Effector memory CD4-positive, alpha-beta T cell (primary cell): ENCODE measurements around the gene BPIFB2.

Source experiments
- DNase-seq, 3 donors: peaks; one replicate each; pipeline ENCODE4 v3.0.0-alpha.2; 2020
- H3K27ac ChIP-seq: 2 replicates; pipeline ENCODE4 v1.7.0; 2013; ENCODE audit warnings: mild to moderate bottlenecking, low read length, moderate library complexity; ENCODE audit not compliant: insufficient read depth, poor library complexity, severe bottlenecking
- H3K27me3 ChIP-seq: replicated peaks from 2 replicates; pipeline ENCODE4 v1.7.0; 2013; ENCODE audit warnings: mild to moderate bottlenecking, low read length; ENCODE audit not compliant: insufficient read depth, control insufficient read depth, poor library complexity, severe bottlenecking
- H3K36me3 ChIP-seq: 2 replicates; pipeline ENCODE4 v1.7.0; 2013; ENCODE audit warnings: mild to moderate bottlenecking, low read length, moderate library complexity; ENCODE audit not compliant: control insufficient read depth, insufficient read depth
- H3K4me1 ChIP-seq: 2 replicates; pipeline ENCODE4 v1.7.0; 2013; ENCODE audit warnings: low read length, mild to moderate bottlenecking; ENCODE audit not compliant: control insufficient read depth, insufficient read depth, poor library complexity, severe bottlenecking
- H3K4me3 ChIP-seq: 2 replicates; pipeline ENCODE4 v1.7.0; 2013; ENCODE audit warnings: low read length, low read depth, mild to moderate bottlenecking; ENCODE audit not compliant: insufficient read depth, poor library complexity, severe bottlenecking
- H3K9me3 ChIP-seq: 2 replicates; pipeline ENCODE4 v1.7.0; 2013; ENCODE audit warnings: mild to moderate bottlenecking, low read length, moderate library complexity; ENCODE audit not compliant: control insufficient read depth

The BPIFB2 gene

DNA sequence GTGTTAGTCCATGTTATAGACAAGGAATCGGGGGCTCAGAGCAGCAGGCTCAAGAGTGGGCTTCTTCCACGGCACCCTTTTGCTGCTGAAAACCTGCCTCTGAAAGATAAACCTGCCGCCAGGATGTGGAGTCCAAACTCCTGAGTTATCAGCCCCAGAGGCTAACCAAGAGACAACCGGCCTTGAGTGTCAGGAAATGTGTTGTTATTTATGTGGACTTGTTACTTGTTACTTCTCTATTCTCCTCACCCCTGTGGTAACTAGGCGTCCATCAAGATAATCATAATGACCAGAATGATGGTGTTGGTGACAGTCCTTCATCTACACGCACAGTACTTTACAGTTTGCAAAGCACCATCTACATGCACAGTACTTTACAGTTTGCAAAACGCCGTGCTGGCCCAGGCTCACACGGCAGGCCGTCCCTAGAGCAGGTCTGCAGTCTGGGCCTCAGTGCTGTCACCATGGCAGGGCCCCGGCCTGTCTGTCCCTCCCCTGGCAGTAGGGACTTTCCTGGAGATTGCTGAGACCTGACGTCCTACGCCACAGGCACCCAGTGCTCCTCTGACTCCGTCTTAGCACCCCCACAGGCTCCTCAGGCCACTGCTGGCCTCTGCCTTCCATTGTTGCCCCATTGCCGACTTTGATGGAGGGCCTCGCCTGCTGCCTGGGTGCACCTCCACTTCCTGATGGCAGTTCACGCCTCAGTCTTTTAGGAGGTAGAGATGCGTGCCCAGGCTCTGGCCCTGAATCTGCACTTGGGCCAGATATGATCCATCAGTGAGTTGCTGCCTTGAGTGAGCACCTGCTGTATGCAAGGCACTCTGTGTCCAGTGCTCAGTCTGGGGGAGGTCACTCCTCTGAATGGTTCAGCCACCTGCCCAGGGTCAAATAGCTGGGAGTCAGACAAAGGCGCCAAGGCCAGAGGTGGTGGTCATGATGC lies 62.9 kb downstream of the BPIFB2 start:
- Histone ChIP-seq H3K27me3 (no peaks in the 10 kb centered on the region), H3K4me3 (no peak overlapping the region)
- DNase-seq, result no peak

DNA sequence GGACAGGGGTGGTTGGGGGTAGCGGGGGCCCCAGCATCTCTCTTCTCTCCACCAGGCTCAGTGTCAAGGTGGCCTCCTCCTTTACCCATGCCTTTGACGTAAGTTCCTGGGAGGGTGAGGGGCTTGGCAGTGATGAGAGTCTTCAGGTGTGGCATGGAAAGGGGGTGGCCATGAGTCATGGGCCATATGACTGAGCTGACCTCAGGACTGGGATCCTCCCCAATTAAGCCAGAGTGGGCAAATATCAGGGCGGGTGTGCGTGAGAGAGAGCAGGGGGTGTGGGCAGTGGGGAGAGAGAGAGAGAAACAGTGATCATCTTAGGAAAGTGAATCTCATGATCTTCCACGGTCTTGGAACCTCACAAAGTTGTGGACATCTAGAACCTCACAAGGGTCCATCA lies 63.7 kb downstream of the BPIFB2 start:
- no peaks in the 10 kb centered on the region for H3K9me3 ChIP-seq
- no peaks in the 10 kb centered on the region for H3K36me3 ChIP-seq
- peaks cover under 1% of the 10 kb centered on the region for H3K4me1 ChIP-seq
- H3K27me3 ChIP-seq, result no peaks in the 10 kb centered on the region
- no peak for DNase-seq
- no peak overlapping the region for H3K27ac ChIP-seq
- H3K4me3 ChIP-seq, result no peak overlapping the region

More for the DNA sequence above, 62.9 kb downstream of the BPIFB2 start:
- Histone ChIP-seq H3K4me1 (no peaks in the 10 kb centered on the region), H3K36me3 (no peaks in the 10 kb centered on the region), H3K27ac (no peak overlapping the region), H3K9me3 (no peaks in the 10 kb centered on the region)

GRCh38 chr20:33072362-33072761 lies 64.9 kb downstream of the BPIFB2 start:
- Histone ChIP-seq H3K4me3 (no peak overlapping the region), H3K4me1 (peaks cover 8% of the 10 kb centered on the region), H3K36me3 (no peaks in the 10 kb centered on the region), H3K27ac (no peak overlapping the region), H3K9me3 (no peaks in the 10 kb centered on the region), H3K27me3 (no peaks in the 10 kb centered on the region)
- no peak for DNase-seq

DNA sequence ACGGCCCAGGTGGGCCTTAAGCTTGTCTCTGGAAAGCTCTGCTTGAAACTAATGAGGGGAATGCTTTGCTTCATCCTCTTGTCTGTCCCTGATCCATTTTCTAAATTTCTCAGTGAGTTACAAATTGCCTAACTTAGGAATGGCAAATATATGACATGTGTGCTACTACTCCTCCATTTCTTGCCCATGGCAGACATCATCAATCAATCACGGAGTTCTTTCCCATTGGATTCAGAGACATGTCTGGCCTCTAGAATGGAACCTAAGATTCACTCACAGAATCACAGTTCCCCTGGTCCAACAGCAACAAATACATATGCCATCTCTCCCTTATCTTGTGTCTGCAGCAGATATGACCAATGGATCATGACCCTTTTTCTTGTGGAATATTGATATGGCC lies 65.3 kb downstream of the BPIFB2 start:
- no peak overlapping the region for H3K27ac ChIP-seq
- H3K9me3 ChIP-seq, result no peaks in the 10 kb centered on the region
- H3K27me3 ChIP-seq, result no peaks in the 10 kb centered on the region
- peaks cover 8% of the 10 kb centered on the region for H3K4me1 ChIP-seq
- DNase-seq, result no peak
- H3K36me3 ChIP-seq, result no peaks in the 10 kb centered on the region
- H3K4me3 ChIP-seq, result no peak overlapping the region
